Suprapubic skin (tissue), 3 donors: ENCODE measurements around the gene HYI.
"Not testable (repeated sequence)": the region's sequence is repeated elsewhere in the genome, so short reads cannot be mapped to it uniquely, and the experiment has no call there.

Source experiments
- EP300 ChIP-seq: sonication (generic); formaldehyde crosslinking; IDR thresholded peaks from one replicate; pipeline ENCODE4 v1.6.1; 2017; ENCODE audit warnings: antibody characterized with exemption
- TF ChIP-seq, protein P1 (sequence below), 2 donors: fragments of 200-600 bp in 1 of 2; fragments of 450-650 bp in 1 of 2; sonication (generic) in 1 of 2; IDR thresholded peaks; one replicate each; pipeline ENCODE4 v1.5.1; 2016 to 2019; ENCODE audit warnings: antibody characterized with exemption in 2 of 2, mild to moderate bottlenecking in 1 of 2, moderate library complexity in 1 of 2

DNA sequence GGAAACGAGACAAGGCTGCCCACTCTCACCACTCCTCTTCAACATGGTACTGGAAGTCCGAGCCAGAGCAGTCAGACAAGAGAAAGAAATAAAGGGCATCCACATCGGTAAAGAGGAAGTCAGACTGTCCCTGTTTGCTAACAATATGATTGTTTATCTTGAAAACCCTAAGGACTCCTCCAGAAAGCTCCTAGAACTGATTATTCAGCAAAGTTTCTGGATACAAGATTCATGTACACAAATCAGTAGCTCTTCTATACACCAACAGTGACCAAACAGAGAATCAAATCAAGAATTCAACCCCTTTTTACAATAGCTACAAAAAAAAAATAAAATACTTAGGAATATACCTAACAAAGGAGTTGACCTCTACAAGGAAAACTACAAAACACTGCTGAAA is 4.6 kb upstream of the HYI start:
- TF ChIP-seq EP300, result not testable (repeated sequence)
- TF ChIP-seq, protein P1, sequence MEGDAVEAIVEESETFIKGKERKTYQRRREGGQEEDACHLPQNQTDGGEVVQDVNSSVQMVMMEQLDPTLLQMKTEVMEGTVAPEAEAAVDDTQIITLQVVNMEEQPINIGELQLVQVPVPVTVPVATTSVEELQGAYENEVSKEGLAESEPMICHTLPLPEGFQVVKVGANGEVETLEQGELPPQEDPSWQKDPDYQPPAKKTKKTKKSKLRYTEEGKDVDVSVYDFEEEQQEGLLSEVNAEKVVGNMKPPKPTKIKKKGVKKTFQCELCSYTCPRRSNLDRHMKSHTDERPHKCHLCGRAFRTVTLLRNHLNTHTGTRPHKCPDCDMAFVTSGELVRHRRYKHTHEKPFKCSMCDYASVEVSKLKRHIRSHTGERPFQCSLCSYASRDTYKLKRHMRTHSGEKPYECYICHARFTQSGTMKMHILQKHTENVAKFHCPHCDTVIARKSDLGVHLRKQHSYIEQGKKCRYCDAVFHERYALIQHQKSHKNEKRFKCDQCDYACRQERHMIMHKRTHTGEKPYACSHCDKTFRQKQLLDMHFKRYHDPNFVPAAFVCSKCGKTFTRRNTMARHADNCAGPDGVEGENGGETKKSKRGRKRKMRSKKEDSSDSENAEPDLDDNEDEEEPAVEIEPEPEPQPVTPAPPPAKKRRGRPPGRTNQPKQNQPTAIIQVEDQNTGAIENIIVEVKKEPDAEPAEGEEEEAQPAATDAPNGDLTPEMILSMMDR (IDR thresholded peaks at IDR 0.05), result not testable (repeated sequence)
